HL-60 (cell line): ENCODE results near the gene PLCB1.
A peak's percentile ranks its signal among the peaks of the same experiment; 100 is the strongest.

ENCODE experiments used
- DNase-seq, 2 experiments: peaks; one replicate each; pipeline ENCODE4 v3.0.0-alpha.2; 2010 to 2020; ENCODE audit warnings: low read depth in 1 of 2, low spot score in 1 of 2
- H3K27ac ChIP-seq: fragments of 250-450 bp; sonication (Bioruptor Pico); replicated peaks from 2 replicates; pipeline ENCODE4 v1.5.1; 2020; ENCODE audit warnings: mild to moderate bottlenecking, moderate library complexity
- H3K27me3 ChIP-seq: fragments of 250-450 bp; sonication (Bioruptor Pico); 2 replicates; pipeline ENCODE4 v1.5.1; 2021; ENCODE audit warnings: mild to moderate bottlenecking, moderate library complexity; ENCODE audit not compliant: insufficient read depth, poor library complexity, severe bottlenecking
- H3K4me3 ChIP-seq: replicated peaks from 2 replicates; pipeline ENCODE4 v1.5.1; 2011; ENCODE audit warnings: mild to moderate bottlenecking, control low read depth, low read length; ENCODE audit not compliant: insufficient read depth
- CTCF ChIP-seq: IDR thresholded peaks from one replicate; pipeline ENCODE4 v1.5.1; 2011; ENCODE audit warnings: low read length, control low read depth, inconsistent platforms; ENCODE audit not compliant: insufficient read depth
- GABPA ChIP-seq: IDR thresholded peaks from 2 replicates; pipeline ENCODE4 v1.6.1; 2012; ENCODE audit warnings: low read depth
- POLR2AphosphoS5 ChIP-seq: IDR thresholded peaks from 2 replicates; pipeline ENCODE4 v1.6.1; 2012; ENCODE audit warnings: low read depth
- SPI1 ChIP-seq: IDR thresholded peaks from 2 replicates; pipeline ENCODE4 v1.6.1; 2012; ENCODE audit warnings: low read depth, mild to moderate bottlenecking, borderline replicate concordance
- TF ChIP-seq, protein P1 (sequence below): IDR thresholded peaks from 2 replicates; pipeline ENCODE4 v1.6.1; 2012; ENCODE audit warnings: low read depth; ENCODE audit not compliant: insufficient replicate concordance

The PLCB1 gene

DNA sequence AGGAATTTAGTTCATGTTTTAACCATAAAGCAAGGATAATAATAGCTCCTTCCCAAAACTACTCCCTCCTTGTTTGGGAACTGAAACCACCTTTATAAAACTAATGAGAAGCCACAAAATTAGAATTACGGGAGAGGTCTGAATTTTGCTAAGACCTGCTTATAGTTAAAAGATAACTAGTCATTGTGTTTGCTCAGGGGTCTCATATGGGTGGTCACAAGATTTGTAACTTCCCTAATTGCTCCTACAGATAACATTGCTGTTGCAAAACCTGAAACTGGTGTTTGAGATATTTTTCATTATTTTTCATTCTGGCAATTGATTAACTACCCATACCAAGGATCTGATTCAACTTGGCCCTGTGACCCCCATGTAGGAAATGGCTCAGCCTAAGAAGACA is 782.4 kb downstream of the PLCB1 start:
- TF ChIP-seq CTCF (no peak), GABPA (no peak), SPI1 (no peak)
- TF ChIP-seq, protein P1, sequence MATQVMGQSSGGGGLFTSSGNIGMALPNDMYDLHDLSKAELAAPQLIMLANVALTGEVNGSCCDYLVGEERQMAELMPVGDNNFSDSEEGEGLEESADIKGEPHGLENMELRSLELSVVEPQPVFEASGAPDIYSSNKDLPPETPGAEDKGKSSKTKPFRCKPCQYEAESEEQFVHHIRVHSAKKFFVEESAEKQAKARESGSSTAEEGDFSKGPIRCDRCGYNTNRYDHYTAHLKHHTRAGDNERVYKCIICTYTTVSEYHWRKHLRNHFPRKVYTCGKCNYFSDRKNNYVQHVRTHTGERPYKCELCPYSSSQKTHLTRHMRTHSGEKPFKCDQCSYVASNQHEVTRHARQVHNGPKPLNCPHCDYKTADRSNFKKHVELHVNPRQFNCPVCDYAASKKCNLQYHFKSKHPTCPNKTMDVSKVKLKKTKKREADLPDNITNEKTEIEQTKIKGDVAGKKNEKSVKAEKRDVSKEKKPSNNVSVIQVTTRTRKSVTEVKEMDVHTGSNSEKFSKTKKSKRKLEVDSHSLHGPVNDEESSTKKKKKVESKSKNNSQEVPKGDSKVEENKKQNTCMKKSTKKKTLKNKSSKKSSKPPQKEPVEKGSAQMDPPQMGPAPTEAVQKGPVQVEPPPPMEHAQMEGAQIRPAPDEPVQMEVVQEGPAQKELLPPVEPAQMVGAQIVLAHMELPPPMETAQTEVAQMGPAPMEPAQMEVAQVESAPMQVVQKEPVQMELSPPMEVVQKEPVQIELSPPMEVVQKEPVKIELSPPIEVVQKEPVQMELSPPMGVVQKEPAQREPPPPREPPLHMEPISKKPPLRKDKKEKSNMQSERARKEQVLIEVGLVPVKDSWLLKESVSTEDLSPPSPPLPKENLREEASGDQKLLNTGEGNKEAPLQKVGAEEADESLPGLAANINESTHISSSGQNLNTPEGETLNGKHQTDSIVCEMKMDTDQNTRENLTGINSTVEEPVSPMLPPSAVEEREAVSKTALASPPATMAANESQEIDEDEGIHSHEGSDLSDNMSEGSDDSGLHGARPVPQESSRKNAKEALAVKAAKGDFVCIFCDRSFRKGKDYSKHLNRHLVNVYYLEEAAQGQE, result no peak
- Histone ChIP-seq H3K27ac (no peak overlapping the region), H3K27me3 (no peaks in the 10 kb centered on the region), H3K4me3 (no peak overlapping the region)
- no peak for DNase-seq

- TF ChIP-seq, protein P1, result no peak
- TF ChIP-seq GABPA (no peak), CTCF (no peak), SPI1 (0 out of 2 replicates have a peak, but pooled peaks have one; percentile 46), POLR2AphosphoS5 (no peak)
- Histone ChIP-seq H3K27me3 (no peaks in the 10 kb centered on the region), H3K4me3 (no peak overlapping the region), H3K27ac (no peak overlapping the region)
- DNase-seq, result no peak
These were observed 785.0 kb downstream of the PLCB1 start for GRCh38 chr20:8917084-8917483.

GRCh38 chr20:8918145-8918544 is 786.1 kb downstream of the PLCB1 start:
- Histone ChIP-seq H3K27ac (no peak overlapping the region), H3K27me3 (no peaks in the 10 kb centered on the region), H3K4me3 (no peak overlapping the region)
- TF ChIP-seq GABPA (no peak), SPI1 (no peak), POLR2AphosphoS5 (no peak), CTCF (no peak)
- TF ChIP-seq, protein P1, result no peak
- no peak for DNase-seq
